Bronchial epithelial cell (primary cell): ENCODE data around the gene MAP2K7. TPM values are rescaled to one million over a fixed set of nuclear protein-coding genes. Genes with fewer than 3 reads are reported as not detected.

Source experiments
- DNase-seq: peaks from one replicate; pipeline ENCODE4 v3.0.0-alpha.2; 2010; ENCODE audit warnings: low read depth
- FAIRE-seq: peaks from 2 replicates; lab custom pipeline; 2011; peaks lifted over from hg19 to GRCh38; lab: Jason Lieb, UNC
- H3K27me3 ChIP-seq: 2 replicates; pipeline ENCODE4 v1.5.1; 2011; ENCODE audit warnings: low read length; ENCODE audit not compliant: control insufficient read depth, insufficient read depth
- H3K36me3 ChIP-seq: 2 replicates; pipeline ENCODE4 v1.5.1; 2011; ENCODE audit warnings: low read length; ENCODE audit not compliant: control insufficient read depth, insufficient read depth
- H3K4me3 ChIP-seq: 2 replicates; pipeline ENCODE4 v1.5.1; 2011; ENCODE audit warnings: mild to moderate bottlenecking, low read depth, low read length, control low read depth
- total RNA-seq: library from RNA; depleted of rRNA; stranded (reverse); fragments of >200 nt; gene quantifications from 2 replicates; pipeline ENCODE4 v1.2.1, GENCODE V29; 2014
- TF ChIP-seq, protein P1 (sequence below): IDR thresholded peaks from 2 replicates; pipeline ENCODE4 v1.5.1; 2011; ENCODE audit warnings: mild to moderate bottlenecking, moderate library complexity, low read length, control low read depth, inconsistent platforms; ENCODE audit not compliant: insufficient read depth, severe bottlenecking

MAP2K7 gene
- total RNA-seq, 1 donor from 2014 or later: 10.0 TPM

DNA sequence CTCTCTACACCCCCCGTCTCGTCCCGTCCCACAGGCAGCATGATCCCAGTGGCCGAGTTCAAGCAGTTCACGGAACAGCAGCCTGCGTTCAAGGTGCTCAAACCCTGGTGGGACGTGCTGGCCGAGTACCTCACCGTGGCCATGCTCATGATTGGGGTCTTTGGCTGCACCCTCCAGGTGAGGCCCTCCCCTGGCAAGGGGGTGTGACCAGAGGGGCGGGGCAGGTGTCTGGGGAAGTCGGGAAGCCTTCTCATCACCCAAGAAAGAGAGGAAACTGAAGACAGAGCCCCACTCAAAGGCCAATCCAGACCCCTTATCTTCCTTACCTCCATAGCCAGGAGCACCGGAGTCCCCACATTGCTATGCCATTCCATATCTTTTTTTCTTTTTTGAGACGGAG, 8.1 kb upstream of the MAP2K7 start:
- FAIRE-seq: no peak
- TF ChIP-seq, protein P1, sequence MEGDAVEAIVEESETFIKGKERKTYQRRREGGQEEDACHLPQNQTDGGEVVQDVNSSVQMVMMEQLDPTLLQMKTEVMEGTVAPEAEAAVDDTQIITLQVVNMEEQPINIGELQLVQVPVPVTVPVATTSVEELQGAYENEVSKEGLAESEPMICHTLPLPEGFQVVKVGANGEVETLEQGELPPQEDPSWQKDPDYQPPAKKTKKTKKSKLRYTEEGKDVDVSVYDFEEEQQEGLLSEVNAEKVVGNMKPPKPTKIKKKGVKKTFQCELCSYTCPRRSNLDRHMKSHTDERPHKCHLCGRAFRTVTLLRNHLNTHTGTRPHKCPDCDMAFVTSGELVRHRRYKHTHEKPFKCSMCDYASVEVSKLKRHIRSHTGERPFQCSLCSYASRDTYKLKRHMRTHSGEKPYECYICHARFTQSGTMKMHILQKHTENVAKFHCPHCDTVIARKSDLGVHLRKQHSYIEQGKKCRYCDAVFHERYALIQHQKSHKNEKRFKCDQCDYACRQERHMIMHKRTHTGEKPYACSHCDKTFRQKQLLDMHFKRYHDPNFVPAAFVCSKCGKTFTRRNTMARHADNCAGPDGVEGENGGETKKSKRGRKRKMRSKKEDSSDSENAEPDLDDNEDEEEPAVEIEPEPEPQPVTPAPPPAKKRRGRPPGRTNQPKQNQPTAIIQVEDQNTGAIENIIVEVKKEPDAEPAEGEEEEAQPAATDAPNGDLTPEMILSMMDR: no peak
- Histone ChIP-seq H3K4me3 (no peak overlapping the region), H3K36me3 (peaks cover 7% of the 10 kb centered on the region), H3K27me3 (no peaks in the 10 kb centered on the region)
- DNase-seq: no peak

GRCh38 chr19:7897292-7897691, 6.4 kb upstream of the MAP2K7 start:
- Histone ChIP-seq H3K36me3 (peaks cover 7% of the 10 kb centered on the region), H3K4me3 (no peak overlapping the region), H3K27me3 (no peaks in the 10 kb centered on the region)
- no peak for FAIRE-seq
- TF ChIP-seq, protein P1: no peak
- DNase-seq: no peak

GRCh38 chr19:7898967-7899366, 4.7 kb upstream of the MAP2K7 start:
- FAIRE-seq (peak; percentile 50), DNase-seq (no peak)
- Histone ChIP-seq H3K4me3 (no peak overlapping the region), H3K27me3 (no peaks in the 10 kb centered on the region), H3K36me3 (peaks cover 7% of the 10 kb centered on the region)
- TF ChIP-seq, protein P1: no peak

GRCh38 chr19:7899751-7900378, 3.8 kb upstream of the MAP2K7 start:
- Histone ChIP-seq H3K27me3 (no peaks in the 10 kb centered on the region), H3K4me3 (no peak overlapping the region), H3K36me3 (peaks cover 7% of the 10 kb centered on the region)
- DNase-seq: no peak
- no peak for FAIRE-seq
- TF ChIP-seq, protein P1: no peak

DNA sequence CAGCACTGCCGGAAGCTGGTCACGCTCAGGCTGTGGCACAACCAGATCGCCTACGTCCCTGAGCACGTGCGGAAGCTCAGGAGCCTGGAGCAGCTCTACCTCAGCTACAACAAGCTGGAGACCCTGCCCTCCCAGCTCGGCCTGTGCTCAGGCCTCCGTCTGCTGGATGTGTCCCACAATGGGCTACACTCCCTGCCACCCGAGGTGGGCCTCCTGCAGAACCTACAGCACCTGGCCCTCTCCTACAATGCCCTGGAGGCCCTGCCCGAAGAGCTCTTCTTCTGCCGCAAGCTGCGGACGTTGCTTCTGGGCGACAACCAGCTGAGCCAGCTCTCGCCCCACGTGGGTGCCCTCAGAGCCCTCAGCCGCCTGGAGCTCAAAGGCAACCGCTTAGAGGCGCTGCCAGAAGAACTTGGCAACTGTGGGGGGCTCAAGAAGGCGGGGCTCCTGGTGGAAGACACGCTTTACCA, 3.2 kb upstream of the MAP2K7 start:
- H3K36me3 ChIP-seq: peaks cover 7% of the 10 kb centered on the region
- H3K4me3 ChIP-seq: no peak overlapping the region
- FAIRE-seq (no peak), DNase-seq (no peak)
- TF ChIP-seq, protein P1: no peak
- H3K27me3 ChIP-seq: no peaks in the 10 kb centered on the region

DNA sequence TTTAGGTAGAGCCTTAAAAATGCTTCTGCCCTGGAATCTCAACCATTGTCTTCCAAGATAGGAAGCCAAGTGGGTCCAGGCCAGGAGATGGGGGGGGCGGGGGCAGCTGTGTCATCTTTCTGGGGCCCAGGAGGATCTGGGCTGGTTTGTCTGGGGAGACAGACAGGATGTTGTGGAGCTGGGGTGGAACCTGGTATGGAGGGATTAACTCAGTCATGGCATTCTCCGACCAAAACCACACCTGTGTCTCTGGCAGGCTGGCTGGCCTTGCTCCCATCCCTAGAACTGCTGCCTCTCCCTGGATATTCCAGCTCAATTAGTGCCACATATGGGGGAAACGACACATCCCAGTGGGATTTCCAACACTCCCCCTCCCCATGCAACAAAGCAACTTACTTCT, 2.7 kb upstream of the MAP2K7 start:
- H3K4me3 ChIP-seq: no peak overlapping the region
- DNase-seq (no peak), FAIRE-seq (no peak)

More for the DNA sequence above, 2.7 kb upstream of the MAP2K7 start:
- TF ChIP-seq, protein P1: no peak
- Histone ChIP-seq H3K36me3 (peaks cover 11% of the 10 kb centered on the region), H3K27me3 (no peaks in the 10 kb centered on the region)
